HG02884 (cell line): Measurements from ENCODE around the gene PRXL2B.
"Not testable (repeated sequence)": the region's sequence is repeated elsewhere in the genome, so short reads cannot be mapped to it uniquely, and the experiment has no call there.

Source experiments
- ATAC-seq: cut with Tn5 transposase; IDR thresholded peaks from one replicate; pipeline ENCODE4 v1.9.1; 2021; ENCODE audit warnings: mild to moderate bottlenecking, moderate library complexity; ENCODE audit not compliant: unreplicated experiment

The PRXL2B gene

DNA sequence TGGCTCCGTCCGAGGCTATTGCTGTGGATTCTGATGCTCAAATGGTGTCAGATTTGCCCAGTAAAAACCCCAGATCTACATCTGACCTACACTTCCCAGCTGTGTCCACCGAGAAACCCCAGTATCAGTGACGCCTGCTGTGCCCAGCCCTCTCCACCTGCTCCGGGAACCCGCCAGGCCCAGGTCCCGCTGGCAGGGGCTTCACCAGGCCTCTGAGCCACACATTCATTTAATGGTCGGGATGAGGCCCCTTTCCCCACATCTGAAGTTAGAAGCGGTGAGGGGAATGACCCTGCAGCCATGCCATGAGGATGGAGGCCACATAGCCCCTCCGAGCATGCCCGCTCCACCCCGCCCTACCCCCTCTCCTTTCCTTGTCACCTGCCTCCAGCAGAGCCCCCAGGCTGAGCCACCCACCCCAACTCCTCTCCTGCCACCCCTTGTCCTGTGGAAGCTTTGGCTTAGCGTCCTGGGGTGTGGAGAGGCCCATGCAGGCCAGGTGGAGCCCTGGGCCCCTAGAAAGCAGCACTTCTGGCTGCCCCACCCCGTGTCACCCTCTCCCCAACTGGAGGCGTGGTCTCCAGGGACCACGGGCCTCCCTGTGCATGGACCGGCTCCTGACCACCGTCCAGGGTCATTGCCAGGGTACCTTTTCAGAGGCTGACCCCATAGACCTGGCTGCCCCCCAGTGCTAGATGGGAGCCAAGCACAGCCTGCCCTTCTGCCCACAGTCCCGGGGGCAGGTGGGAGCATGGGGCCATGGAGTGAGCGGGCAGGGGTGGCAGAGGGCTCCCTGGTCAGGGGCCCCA is 22.4 kb upstream of the PRXL2B start:
- no peak for ATAC-seq

DNA sequence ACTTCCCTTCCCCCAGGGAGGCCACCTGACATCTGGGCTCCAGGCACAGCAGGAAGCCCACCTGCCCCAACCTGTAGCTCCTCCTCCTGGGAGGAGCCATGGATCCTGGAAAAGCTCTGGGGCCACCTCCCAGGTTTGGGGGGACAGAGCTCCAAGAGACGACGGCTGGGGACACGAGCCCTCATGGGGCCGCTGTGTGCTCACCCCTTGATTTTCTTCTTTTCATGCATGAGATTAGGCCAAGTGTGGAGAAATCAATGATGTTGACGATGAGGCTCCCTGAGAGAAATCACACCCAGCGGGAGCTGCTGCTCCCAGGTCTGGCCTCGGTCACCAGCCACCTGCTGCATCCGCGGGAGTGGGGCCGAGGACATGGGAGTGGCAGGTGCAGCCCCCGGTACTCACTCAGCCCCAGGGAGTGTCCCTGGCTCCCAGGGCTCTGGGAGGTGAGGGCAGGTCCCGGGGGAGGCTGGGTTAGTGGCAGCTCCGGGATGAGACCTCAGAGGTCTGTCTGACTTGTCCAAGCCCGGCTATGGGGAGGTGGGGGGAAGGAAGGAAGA is 21.7 kb upstream of the PRXL2B start:
- no peak for ATAC-seq

- ATAC-seq = no peak
Observed at GRCh38 chr1:2566101-2567045, 20.2 kb upstream of the PRXL2B start.

GRCh38 chr1:2567083-2567679 is 19.4 kb upstream of the PRXL2B start:
- ATAC-seq = no peak

DNA sequence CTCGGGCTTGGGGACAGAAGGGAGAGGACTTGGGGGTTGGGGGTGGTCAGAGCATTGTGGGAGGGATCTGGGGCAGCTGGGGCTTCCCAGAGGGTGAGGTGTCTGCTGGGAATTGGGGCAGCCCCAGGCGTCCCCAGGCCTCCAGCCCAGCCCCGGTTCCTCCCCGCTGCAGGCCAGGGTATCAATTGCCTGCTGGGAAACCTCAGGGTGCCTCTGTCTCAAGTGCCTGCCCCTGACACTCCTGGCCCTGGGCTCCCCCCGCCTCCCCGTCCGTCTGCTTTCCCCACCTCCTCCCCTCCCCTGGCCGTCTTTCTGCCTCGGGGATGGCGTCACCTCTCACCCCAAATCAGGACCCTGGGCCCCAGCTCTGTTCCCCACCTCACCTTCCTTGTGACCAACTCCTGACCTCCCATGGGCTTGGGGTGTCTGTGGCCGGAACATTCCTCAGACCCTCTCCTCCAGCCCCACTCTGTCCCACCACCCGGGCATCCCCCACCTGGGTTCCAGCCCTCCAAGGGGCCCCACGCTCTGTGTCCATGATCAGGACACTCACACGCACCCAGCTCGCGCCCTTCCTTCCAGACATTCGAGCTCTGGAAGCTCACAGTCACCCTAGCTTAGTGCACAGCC is 18.3 kb upstream of the PRXL2B start:
- ATAC-seq = not testable (repeated sequence)

- ATAC-seq = no peak
Observed at GRCh38 chr1:2569060-2569459, 17.5 kb upstream of the PRXL2B start.

- ATAC-seq = not testable (repeated sequence)
Observed at GRCh38 chr1:2569703-2570102, 16.9 kb upstream of the PRXL2B start.

DNA sequence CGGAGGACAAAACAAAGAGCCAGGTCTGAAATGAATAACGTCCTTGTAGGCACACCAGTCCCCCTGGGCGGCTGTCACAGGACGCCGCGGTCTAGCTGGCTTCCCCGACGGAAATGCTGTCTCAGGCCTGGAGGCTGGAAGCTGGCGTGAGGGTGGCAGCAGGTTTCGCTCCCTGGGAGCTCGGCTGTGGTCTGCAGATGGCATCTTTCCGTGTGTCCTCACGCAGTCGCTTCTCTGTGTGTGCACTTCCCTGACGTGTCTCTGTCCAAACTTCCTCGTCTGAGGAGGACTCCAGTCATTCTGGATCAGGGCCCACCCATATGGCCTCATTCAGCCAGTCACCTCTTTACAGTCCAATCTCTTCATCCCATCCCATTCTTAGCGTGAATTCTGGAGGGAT is 16.2 kb upstream of the PRXL2B start:
- no peak for ATAC-seq

DNA sequence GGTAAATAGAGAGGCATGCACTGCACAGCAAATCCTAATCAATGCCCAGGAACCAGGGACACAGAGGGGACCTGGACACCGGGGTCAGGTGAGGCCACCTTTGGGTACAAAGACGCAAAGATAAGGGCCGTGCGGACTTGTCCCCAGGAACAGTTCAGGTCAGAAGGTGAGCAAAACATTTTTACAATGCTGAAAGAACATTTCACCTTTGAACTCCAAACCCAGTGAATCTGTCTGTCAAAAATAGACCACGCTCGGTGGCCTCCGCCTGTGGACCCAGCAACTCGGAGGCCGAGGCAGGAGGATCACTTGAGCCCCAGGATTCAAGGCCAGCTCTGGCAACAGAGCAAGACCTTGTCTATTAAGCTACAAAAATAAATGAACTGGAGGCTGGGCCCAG is 15.2 kb upstream of the PRXL2B start:
- ATAC-seq = no peak

DNA sequence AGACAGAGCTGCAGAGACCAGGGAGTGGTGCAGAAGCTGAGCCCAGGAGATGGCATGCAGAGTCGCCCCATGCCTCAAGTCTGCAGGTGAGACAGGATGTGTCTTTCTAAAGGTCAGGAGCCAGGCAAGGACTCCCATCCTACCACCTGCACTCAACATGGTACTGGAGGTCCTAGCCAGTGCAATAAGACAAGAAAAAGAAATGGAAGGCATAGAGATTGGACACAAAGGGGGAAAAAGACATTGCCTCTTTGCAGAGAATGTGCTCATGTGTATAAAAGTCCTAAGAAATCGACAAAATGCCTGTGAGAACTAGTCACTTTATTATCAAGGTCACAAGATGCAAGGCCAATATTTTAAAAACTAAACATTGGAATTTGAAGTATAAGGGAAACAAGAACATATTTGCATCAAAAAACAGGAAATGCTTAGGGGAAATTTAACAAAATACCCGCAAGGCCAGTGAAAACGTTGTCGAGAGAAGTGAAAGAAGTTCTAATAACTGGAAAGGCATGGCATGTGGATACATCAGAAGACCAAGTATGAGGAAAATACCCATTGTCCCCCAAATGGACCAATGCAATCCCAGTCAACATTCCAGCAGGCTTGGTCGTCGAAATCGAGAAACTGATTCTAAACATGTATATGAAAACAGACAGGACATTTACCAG is 13.2 kb upstream of the PRXL2B start:
- ATAC-seq = no peak

DNA sequence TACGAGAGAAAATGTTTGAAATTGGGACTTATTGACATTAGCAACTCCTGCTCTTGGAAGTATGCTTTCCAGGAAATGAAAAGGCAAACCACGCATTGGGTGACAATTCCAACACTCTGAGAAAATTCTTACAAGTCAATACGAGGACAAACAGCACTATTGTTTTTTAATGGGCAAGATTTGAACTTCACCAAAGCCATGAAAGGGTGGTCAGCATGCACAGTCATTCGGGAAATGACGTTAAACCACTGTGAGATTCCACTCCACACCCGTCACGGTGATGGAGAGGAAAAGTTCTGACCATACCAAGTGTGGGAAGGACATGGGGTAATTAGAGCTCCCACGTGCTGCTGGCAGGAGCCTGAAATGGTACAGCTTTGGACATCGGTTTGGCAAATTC is 12.2 kb upstream of the PRXL2B start:
- ATAC-seq = no peak

DNA sequence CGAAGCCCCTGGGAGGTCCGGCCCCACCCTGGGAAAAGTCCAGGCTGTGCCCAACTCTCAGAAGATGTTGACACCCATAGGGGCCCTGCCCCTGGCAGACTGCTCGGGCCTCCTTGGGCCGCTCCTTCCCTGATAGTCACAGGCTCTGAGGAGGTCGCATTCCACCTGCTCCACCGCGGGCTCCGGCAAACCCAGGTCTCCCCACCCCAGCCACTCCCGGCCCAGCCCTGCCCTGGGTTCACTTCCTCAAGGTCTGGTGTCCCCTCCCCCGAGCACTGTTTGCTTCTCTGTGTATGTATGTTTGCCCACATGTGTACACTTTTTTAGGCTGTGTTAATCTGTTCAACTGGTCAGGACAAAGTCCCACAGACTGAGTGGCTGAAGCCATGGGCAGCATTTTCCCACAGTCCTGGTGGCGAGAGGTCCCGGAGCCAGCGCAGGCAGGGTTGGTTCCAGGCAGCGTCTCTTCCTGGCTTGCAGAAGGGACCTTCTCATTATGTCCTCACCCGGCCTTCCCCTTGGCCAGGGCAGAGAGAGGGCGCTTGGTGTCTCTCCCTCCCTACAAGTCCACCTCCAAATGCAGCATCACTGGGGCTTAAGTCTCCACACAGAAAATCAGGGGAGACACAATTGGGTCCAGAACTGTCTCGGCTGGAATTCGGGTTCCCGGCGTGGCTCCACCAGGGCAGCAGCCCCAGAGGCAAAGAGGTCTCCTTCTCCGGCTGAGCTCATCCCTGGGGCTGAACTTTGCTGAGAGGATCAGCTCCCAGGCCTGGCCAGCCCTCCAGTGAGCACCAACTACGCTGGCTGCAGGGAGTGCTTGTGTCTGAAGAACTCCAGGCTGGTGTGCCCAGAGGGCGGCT is 10.5 kb upstream of the PRXL2B start:
- ATAC-seq = no peak

DNA sequence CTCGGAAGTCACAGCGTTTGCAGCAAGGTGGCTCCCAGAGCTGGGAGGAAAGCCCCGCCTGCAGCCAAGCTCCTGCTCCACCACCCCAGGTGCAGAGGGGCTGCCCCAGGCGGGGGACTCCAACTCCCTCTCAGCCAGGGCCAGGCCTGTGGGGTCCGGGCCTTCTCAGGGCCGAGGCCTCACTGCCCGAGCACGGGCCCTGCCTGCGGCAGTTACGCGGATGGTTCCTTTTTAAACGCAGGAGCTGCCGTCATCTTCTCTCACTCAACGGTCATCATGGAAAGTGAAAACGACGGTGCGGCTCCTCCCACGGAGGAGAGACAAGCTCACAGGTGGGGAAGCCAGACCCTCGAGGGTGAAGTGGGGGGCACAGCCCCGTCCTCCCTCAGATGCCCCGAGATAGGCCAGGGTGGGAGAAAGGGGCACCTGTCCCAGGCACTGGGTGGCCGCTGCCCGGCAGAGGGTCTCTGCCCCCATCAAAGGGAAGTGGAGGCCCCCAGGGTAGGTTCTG is 9.0 kb upstream of the PRXL2B start:
- peak; percentile 21 for ATAC-seq

DNA sequence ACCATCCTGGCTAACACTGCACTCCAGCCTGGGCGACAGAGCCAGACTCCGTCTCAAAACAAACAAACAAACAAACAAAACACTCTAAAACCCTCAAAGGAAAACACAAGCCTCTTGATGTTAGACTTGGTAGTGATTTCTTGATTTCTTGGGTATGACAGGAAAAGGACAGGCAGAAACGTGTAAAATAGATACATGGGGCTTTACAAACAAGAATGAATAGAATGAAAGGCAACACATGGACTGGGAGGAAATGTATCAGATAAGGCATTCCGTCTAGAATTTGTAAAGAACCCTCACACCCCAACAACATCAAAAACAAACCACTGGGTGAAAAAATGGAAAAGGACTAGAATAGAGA is 7.8 kb upstream of the PRXL2B start:
- ATAC-seq = no peak

DNA sequence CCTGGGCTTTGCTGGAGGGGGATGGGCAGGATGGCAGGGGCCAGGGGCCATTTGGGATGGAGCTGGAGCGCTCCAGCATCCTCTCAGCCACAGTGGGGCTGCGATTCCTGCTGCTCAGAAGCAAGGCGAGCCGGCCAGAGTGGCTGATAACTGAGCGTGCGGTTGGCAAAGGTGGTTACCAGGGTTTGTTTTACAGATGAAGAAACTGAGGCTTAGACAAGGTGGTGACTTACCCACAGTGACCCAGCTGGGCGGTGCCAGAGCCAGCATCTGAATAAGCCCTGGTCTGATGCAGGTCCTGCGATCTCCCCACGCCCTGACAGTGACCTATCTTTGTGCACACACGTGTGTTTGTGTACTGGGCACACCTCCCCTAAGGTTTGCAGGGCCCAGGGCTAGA is 5.9 kb upstream of the PRXL2B start:
- ATAC-seq = no peak

- no peak for ATAC-seq
Observed at GRCh38 chr1:2582391-2582790, 4.2 kb upstream of the PRXL2B start.

DNA sequence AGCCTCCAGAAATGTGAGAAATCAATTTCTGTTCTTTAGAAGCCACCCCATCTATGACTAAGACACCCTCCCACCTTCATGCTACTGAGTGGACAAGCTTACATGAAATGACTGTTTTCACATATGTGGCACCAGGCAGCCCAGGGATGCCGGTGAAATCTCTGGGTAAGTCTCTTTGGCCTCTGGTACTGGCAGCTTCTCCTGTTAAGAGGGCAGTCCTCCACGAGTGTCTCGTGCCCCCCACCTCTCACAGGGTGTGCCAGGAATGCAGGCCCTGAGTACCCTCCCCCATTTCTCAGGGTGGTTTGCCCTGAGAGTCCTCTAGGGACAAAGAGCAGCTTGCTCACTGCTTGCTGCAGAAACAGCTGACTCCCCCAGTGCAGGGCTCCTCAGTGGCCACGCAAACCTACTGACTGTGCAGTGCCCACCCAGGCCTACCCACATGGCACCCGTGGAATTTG is 3.2 kb upstream of the PRXL2B start:
- ATAC-seq = no peak

GRCh38 chr1:2583871-2584351 is 2.7 kb upstream of the PRXL2B start:
- no peak for ATAC-seq
